Measurements from ENCODE around the gene RPLP1.
"Not testable (repeated sequence)": the region's sequence is repeated elsewhere in the genome, so short reads cannot be mapped to it uniquely, and the experiment has no call there.

RPLP1 gene

DNA sequence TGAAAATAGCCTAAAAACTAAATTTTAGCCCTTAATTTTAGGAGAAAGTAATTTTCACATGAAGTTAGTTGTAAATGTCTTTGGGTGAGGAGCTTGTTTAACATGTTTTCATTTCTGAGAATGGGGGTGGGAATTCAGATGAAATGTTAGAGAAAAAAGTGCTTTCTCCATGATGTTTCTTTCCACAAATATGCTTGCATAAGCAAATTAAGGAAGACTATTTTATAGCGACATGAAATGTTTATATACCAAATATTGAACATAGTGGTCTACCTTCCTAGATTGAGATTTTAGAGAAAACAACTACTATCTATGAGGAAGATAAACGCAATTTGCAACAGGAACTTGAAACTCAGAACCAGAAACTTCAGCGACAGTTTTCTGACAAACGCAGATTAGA is 13.0 kb upstream of the RPLP1 start:
- no peak for DNase-seq (ENCODE audit: low spot score)

DNA sequence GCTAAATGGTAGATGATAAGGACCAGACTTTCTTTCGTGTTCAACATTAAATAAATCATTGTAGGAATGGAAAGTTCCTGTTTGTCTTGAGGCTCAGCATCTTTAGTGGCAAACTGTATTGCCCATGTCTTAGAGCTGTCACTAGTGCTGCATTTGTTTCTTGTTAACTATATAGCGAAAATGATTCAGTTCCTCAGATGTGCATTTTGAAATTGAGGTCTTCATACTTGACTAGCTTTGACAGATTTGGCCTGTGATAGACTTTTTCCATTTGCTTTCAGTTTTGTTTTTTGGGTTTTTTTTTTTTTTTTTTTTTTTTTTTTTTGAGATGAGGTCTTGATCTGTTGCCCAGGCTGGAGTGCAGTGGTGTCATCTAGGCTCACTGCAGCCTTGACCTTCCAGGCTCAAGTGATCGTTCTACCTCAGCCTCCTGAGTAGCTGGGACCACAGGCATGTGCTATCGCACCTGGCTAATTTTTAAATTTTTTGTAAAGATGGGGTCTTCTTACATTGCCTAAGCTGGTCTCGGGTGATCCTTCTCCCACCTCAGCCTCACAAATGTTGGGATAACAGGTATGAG is 9.5 kb upstream of the RPLP1 start:
- no peak for DNase-seq (ENCODE audit: low spot score)

DNA sequence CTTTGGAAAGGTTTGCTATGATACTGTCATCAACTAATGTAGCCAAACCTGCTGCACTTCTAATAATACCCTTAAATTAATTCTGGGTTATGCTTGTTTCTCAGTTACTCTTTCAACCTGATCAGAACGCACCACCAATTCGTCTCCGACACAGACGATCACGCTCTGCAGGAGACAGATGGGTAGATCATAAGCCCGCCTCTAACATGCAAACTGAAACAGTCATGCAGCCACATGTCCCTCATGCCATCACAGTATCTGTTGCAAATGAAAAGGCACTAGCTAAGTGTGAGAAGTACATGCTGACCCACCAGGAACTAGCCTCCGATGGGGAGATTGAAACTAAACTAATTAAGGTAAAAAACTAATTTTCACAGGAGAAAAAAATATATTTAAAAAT is 7.9 kb upstream of the RPLP1 start:
- DNase-seq (ENCODE audit: low spot score): no peak

DNA sequence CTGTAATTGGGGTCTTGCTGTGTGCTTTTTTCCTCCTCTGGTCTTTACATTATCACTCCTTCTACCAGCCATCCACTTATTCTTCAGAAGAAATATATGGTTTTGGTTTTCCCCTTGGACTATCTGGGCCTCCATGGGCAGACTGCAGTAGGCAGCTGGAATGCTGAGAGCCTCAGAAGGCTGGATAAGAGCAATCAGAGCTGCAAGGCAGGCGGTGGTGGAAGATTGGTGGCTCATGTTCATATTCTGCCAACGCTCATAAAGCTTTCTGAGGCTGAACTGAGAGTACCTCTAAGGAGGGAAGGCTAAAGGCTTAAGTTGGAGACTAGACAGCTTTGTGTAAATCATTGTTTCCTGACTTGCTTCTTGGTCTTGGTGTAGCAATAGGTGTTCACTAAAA is 5.7 kb upstream of the RPLP1 start:
- no peak for DNase-seq (ENCODE audit: low spot score)

DNA sequence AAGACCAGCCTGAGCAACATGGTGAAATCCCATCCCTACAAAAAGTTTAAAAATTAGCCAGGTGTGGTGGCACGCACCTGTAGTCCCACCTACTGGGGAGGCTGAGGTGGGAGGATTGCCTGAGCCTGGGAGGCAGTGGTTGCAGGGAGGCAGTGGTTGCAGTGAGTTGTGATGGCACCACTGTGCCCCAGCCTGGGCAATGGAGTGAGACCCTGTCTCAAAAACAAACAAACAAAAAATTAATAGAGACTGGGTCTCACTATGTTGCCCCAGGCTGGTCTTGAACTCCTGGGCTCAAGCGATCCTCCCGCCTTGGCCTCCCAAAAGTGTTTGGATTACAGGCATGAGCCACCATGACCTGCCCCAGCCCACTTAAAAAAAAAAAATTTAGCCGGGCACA is 2.4 kb upstream of the RPLP1 start:
- DNase-seq (ENCODE audit: low spot score): not testable (repeated sequence)

DNA sequence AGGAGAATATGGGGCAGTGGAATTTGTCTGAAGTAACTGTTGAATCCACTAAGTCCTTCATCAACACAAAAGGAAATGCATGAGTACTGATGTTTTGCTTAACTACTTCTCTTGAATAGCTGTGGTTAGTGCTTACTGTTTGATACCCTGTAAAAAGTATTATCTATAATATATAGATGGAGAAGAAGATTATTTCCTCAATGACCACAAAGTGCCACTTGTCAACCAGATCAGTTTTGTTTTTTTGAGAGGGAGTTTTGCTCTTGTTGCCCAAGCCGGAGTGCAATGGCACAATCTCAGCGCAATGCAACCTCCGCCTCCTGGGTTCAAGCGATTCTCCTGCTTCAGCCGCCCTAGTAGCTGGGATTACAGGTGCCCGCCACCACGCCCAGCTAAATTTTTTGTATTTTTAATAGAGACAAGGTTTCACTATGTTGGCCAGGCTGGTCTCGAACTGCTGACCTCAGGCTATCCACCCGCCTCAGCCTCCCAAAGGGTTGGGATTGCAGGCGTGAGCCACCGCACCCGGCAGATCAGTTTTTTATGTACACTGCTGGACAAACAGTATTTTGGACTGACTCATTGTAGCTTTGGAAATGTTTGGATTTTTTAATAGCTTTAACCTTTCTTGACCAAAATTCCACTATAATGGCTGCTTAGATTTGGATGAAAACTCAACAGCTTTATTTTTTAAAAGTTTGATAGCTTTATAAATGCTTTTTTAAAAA is 1.5 kb upstream of the RPLP1 start:
- no peak for DNase-seq (ENCODE audit: low spot score)

DNA sequence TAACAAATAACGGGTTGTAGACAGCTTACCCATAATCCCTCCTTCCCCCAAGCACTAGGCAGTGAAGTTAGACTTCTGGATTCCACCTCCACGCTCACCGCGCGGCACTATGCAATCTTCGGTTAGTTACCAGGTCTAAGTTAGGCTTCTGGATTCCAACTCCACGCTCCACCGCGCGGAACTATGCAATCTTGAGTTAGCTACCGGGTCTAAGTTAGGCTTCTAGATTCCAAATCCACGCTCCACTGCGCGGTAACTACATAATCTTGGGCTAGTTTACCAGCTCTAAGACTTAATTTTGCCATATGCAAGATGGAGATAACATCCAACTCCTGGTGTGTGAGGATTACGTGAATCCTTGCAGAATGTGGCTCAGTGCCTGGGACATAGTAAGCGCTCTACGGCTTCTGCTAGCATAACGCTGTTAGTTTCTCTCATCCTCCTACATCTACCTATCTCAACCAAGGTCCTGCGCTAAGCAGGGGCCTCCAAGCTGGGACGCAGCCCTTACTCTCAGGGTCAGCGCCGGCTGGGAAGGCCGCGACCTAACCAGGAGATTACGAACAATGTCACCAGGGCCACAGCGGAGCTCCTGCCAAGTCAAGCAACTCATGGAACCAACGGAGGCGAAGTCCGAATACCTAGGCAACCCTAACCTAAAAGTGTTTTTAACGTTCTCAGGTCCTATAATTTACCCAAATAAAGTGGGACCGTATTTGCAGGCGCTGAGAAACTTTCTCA is 497 bp upstream of the RPLP1 start:
- DNase-seq (ENCODE audit: low spot score): no peak

DNA sequence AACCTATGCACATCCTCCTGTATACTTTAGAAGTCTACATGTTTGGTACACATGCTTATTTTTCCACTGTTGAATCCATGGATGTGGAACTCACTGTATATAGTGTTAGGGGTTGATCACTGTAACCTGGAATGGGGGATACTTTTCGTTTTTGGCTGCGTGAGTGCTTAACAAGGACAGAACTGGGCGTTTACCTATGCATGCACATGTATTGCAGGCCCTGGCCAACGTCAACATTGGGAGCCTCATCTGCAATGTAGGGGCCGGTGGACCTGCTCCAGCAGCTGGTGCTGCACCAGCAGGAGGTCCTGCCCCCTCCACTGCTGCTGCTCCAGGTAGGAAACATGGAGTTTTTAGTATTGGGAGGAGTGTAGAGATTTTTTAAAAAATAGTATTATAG is 2.3 kb downstream of the RPLP1 start:
- no peak for DNase-seq (ENCODE audit: low spot score)

DNA sequence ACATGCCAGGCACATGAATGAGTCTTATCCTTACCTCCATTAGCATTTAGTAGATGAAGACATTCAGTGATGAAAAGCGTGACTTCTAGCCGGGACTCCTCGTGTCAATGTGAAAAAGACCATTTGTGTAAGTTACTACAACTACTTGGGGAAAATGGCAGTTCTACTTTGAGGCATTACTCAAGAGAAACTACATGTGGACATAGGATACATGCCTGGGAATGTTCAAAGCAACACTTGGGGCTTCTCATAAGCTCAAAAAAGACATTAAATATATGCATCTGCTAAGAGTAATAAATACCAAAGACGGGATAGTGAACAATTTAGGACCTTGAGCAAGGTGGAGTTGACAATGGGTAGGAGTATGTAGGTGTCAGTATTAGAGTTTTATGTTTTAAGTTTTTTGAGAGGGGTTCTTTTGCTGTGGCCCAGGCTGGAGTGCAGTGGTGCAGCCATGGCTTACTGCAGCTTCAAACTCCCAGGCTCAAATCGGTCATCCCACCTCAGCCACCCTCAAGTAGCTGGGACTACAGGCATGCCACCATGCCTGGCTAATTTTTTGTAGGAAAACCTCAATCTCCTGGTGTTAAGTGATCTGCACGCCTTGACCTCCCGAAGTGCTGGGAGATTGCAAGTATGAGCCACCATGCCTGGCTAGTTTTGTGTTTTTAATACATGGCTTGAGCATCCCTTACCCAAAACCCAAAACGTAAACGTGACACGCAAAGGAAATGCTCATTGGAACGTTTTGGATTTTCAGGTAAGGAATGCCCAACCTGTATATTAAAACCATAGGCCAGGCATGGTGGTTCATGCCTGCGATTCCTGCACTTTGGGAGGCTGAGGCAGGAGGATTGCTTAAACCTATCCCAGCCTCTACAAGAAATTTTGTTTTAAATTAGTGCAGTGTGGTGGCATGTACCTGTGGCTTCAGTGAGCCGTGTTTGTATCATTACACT is 3.9 kb downstream of the RPLP1 start:
- no peak for DNase-seq (ENCODE audit: low spot score)

DNA sequence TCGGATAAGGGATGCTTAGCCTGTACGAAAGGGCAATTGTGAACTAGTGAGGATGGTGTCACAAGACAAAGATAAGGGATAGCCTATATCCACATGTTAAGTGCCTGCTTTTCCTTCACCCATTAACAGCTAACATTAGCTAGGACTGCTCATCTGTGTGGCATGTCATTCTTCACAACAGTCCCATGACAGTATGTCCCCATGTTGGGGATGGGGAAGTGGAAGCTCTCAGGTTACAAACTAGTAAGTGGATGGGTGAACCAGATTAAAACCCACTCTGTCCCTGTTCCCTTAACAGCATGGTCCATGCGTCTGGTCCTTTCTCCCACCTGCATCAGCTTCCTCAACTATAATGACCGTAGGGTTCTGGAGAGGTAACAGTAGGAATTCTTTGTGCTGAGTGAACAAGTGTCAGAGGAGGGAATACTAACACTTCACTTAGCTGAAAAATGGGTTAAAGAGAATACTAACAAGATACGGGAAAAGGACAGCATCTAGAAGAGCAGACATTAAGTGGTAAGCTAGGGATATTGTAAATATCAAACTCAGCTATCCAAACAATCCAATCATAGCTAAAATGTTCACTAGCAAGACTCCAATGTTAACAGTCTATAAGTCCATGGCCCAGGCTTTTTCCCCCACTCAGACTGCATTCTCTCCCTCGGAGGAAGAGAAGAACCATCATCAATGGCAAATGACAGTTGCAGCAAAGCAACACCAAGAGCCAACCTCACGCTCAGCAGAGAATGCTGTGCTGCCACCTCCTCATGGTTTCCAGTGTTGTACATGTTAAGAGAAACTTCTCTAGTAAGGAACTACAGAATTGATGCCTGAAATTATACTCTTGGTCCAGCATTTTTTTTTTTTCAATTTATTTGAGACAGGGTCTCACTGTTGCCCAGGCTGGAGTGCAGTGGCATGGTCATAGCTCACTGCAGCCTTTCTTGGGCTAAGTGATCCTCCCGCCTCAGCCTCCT is 5.0 kb downstream of the RPLP1 start:
- DNase-seq (ENCODE audit: low spot score): no peak

DNA sequence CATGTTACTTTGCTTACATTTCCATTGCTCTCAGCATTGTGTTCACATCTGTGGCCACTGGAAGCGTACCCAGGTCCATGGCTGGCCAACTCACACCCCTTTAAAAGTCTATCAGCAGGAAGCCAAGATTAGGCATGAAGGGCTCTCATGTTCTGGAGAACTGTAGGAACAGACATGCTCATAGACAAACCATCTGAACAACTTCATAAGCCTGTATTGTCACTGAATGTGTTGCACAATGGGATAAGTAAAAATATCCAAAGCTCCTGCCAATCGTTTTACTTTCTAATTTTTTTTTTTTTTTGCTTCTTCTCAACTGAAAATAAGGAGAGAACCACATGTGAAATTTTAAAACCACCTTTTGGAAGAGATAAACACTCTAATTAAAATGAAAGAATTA is 6.4 kb downstream of the RPLP1 start:
- DNase-seq (ENCODE audit: low spot score): no peak

DNA sequence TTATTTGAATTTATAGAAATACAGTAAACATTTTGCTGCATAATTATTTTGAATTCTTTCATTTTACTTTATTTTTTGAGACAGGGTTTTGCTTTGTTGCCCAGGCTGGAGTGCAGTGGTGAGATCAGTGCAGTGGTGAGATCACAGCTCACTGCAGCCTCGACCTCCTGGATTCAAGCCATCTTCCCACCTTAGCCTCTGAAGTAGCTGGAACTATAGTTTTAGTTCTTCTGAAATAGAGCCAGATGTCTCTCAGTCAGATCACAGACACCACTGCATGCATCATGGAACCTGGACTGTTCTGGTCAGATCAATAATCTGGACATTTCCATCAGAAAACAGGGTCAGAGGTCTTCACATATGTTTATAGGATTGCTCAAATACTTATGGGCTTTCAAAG is 7.9 kb downstream of the RPLP1 start:
- no peak for DNase-seq (ENCODE audit: low spot score)

DNA sequence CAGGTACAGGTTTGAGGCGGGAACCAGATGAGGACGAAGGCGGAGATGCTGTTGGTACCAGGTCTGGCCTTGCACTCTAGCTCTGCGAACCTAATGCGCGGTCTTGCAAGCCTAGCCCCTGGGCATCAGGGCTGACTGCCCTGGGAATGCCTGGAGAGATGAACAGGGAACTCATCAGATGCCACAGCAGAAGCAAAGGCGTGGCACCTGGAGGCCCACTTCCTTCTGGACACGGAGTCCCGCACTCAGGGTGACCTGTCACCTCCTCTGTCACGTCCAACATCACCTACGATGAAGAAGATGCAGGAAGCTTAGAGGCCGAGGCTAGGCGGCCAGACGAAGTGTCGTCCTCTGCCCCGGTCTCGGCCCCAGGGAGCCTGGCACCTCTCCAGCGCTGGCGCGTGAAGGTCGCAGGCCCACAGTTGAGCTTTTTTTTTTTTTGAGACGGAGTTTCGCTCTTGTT is 9.4 kb downstream of the RPLP1 start:
- no peak for DNase-seq (ENCODE audit: low spot score)

DNA sequence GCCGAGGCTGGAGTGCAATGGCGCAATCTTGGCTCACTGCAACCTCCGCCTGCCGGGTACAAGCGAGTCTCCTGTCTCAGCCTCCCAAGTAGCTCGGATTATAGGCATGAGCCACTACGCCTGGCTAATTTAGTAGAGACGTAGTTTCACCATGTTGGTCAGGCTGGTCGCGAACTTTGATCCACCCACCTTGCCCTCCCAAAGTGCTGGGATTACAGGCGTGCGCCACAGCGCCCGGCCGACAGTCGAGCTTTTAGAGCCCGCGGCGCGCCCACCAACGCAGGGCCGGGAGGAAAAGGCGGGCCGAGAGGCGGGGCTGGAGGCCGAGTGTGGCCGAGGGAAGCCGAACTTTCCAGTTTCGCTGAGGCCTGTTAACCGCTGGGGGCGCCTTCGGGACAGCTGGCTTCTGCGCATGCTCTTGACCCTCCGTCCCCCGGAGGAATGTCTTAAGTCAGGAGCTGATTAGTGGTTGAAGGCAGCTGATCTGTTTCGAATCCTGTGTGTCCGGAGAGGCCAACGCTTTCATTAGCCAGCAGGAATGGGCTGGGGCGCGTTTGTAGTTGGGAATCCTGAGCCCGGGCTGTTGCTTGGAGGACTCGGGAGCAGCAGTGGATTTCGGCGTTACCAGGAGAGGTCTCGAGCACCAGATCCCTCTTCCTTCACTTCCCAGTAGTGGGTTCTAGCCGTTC is 10.0 kb downstream of the RPLP1 start:
- peak; percentile 94 for DNase-seq (ENCODE audit: low spot score)

DNA sequence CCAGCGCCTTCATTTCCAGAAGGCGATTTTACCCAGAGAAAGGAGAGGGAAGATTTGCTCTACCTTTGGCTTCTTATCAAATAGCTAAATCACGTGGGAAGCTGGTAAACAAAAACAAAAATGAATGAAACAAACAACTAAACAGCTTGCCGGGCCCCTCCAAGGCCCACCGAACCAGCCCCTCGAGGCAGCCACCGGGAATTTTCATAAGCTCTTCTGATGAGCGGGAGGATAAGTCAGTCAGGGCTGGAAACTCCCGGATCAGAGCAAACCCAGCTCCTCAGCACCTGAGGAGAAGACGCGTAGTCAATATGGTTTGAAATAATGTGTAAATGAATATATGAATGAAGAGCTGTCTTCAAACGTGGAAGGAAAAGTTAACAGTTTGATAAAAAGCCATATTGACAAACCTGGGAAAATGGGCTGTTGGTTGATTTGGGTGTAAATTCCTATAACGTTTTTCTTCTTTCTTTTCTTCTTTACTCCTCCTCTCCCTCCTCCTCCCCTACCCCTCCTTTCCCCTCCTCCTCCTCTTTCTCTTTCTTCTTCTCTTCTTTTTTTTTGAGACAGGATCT is 10.7 kb downstream of the RPLP1 start:
- no peak for DNase-seq (ENCODE audit: low spot score)

DNA sequence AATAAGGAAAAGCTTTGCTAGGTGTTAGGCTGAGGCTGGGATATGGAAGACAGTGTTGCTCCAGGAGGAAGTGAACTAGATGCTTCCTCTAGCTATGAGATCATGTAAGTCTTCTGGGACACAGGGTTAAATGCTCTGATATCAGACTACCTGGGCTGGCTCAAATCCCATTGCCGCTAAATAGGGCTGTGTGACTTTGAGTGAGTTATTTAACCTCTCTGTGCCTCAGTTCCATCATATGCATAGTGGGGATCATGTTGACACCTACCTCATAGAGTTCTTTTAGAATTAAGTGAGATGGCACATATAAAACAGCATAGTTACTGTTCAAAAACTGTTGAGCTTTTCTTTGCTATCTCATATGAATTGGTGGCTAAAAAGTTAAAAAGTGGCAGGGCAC is 12.6 kb downstream of the RPLP1 start:
- no peak for DNase-seq (ENCODE audit: low spot score)

DNA sequence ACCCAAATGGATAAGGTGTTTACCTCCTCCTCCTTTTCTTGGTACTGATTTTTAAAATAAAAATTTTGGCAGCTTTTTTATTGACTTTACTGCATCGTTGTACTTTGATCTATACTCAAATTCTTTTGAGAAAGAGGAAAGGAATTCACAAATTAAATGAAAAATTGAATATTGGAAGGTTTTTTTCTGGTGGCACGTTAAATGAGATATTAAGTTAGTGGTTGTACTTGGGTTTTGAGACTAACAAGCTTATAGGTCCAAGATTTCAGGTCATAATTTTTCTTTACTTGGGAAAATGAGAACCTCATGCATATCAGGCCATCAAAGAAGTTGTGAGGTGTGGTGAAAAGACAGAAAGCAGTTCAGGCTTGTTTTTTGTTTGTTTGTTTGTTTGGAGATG is 14.1 kb downstream of the RPLP1 start:
- no peak for DNase-seq (ENCODE audit: low spot score)

DNA sequence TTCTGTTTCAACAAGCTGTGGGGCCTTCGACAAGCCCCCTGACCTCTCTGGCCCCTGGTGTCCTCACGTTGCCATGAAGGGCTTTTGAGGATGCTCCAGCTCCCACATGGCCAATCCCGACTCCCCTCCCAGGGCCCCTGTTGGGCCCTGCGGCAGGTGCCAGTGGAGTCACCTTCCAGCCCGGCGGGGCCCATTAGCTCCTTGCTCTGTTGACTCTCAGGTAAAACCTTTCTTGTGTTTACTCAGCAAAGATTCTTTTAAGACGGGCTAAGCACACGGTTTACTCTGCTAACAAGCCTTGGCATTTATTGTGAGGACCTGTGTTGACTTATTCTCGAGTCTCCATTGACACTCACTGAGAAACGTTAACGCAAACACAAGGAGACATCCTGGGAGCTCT is 15.0 kb downstream of the RPLP1 start:
- DNase-seq (ENCODE audit: low spot score): no peak

DNA sequence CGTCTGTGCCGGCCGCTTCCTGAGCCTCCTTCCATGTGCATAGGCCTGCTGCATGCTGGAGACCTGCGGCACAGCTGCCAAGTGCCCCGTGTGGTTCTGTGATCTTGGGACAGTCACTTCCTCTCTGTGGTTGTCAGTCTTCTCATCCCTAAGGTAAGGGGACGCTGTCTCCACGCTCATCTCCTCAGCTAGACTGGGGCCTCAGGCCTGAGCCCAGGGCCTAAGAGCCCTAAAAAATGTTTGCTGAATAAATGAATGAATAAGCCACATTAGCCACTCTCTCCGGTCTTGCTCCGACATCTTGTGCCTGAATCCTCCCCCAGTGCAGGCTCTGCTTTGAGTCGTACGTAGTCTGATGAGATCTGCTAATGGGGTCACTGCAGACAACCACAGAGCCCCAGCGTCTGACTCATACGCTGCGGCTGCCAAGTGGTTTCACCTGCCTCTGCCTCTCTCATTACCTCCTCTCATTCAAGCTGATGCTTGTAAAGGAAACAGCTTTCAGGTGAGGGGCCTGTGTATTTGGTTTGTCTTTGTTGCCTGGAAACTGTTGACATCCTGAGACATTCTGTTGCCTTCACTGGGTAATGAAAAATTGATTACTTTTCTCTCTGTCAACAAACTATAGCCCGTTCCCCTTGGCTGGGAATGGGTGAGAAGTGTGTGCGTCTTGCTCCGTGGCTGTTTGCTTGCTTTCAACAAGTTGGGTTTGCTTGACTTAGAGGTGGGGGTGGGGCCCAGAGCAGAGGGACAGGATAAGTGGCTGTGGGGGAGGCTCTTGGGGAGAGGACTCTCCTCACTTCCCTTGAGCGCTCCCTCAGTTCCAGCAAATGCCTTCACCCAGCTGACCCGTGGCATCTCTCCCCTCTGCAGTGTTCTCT is 15.9 kb downstream of the RPLP1 start:
- peak; percentile 83 for DNase-seq (ENCODE audit: low spot score)
